IMR-90 (cell line): ENCODE measurements around the gene LDLRAD4. TPM values are rescaled to one million over a fixed set of nuclear protein-coding genes. Genes with fewer than 3 reads are reported as not detected.

Source experiments
- ATAC-seq: fragments of 200-7000 bp; cut with Tn5 transposase; 2 replicates; pipeline ENCODE4 v1.9.1; 2020; ENCODE audit warnings: low read depth, mild to moderate bottlenecking, moderate library complexity
- BruUV-seq: library from RNA; stranded (reverse); fragments of 400-500 nt; replicated peaks from 2 replicates; lab custom pipeline; 2021; lab: Mats Ljungman, UMichigan
- CTCF ChIA-PET: fragments of 300-600 bp; formaldehyde crosslinking; extraction: SDS; loops from one replicate; lab custom pipeline; 2021; ENCODE audit warnings: antibody characterized with exemption; lab: Yijun Ruan, JAX
- POLR2A ChIA-PET: fragments of 300-600 bp; sonication (Branson Sonifier 250); formaldehyde crosslinking; loops from one replicate; lab custom pipeline; 2022; ENCODE audit warnings: antibody characterized with exemption; ENCODE audit not compliant: unreplicated experiment; lab: Charles Lee
- DNase-seq: peaks from one replicate; pipeline ENCODE4 v3.0.0; 2013
- H2AFZ ChIP-seq: replicated peaks from 2 replicates; pipeline ENCODE3; 2013; ENCODE audit warnings: low read length, mild to moderate bottlenecking; ENCODE audit not compliant: poor library complexity
- H2AK5ac ChIP-seq: 2 replicates; pipeline ENCODE4 v1.6.1; 2013; ENCODE audit warnings: low read depth, low read length, inconsistent platforms
- H2AK9ac ChIP-seq: replicated peaks from 2 replicates; pipeline ENCODE3; 2013; ENCODE audit warnings: mild to moderate bottlenecking, low read depth, low read length, moderate library complexity; ENCODE audit not compliant: poor library complexity
- H2BK120ac ChIP-seq: 2 replicates; pipeline ENCODE4 v1.6.1; 2013; ENCODE audit warnings: low read depth, low read length, inconsistent platforms
- H2BK15ac ChIP-seq: 3 replicates; pipeline ENCODE4 v1.6.1; 2013; ENCODE audit warnings: low read depth, low read length, inconsistent platforms
- H2BK20ac ChIP-seq: 2 replicates; pipeline ENCODE4 v1.6.1; 2013; ENCODE audit warnings: low read depth, mild to moderate bottlenecking, inconsistent platforms, low read length, moderate library complexity
- H2BK5ac ChIP-seq: 2 replicates; pipeline ENCODE4 v1.6.1; 2013; ENCODE audit warnings: mild to moderate bottlenecking, low read depth, low read length, inconsistent platforms; ENCODE audit not compliant: poor library complexity, severe bottlenecking
- H3K14ac ChIP-seq: replicated peaks from 2 replicates; pipeline ENCODE4 v1.6.1; 2013; ENCODE audit warnings: low read depth, low read length, inconsistent platforms
- H3K18ac ChIP-seq: 2 replicates; pipeline ENCODE4 v1.6.1; 2013; ENCODE audit warnings: low read depth, low read length, control low read depth
- H3K23ac ChIP-seq: 2 replicates; pipeline ENCODE4 v1.6.1; 2013; ENCODE audit warnings: low read depth, low read length, inconsistent platforms
- H3K27ac ChIP-seq: 2 replicates; pipeline ENCODE4 v1.5.1; 2013; ENCODE audit warnings: mild to moderate bottlenecking, control low read depth, low read length; ENCODE audit not compliant: insufficient read depth
- H3K27me3 ChIP-seq: 2 replicates; pipeline ENCODE4 v1.6.1; 2013; ENCODE audit warnings: low read length; ENCODE audit not compliant: control insufficient read depth, insufficient read depth
- H3K36me3 ChIP-seq: 2 replicates; pipeline ENCODE4 v1.6.1; 2013; ENCODE audit warnings: low read length, mixed read lengths; ENCODE audit not compliant: control insufficient read depth, insufficient read depth
- H3K4ac ChIP-seq: 2 replicates; pipeline ENCODE4 v1.6.1; 2013; ENCODE audit warnings: low read depth, low read length, inconsistent platforms
- H3K4me1 ChIP-seq: 2 replicates; pipeline ENCODE4 v1.6.1; 2013; ENCODE audit warnings: low read length, mixed read lengths; ENCODE audit not compliant: control insufficient read depth, insufficient read depth
- H3K4me2 ChIP-seq: 2 replicates; pipeline ENCODE4 v1.6.1; 2013; ENCODE audit warnings: low read depth, mild to moderate bottlenecking, control low read depth, low read length, moderate library complexity
- H3K4me3 ChIP-seq: 2 replicates; pipeline ENCODE4 v1.5.1; 2013; ENCODE audit warnings: low read depth, mild to moderate bottlenecking, control low read depth, low read length, moderate library complexity; ENCODE audit not compliant: insufficient read depth
- H3K56ac ChIP-seq: 2 replicates; pipeline ENCODE4 v1.6.1; 2013; ENCODE audit warnings: low read length, inconsistent platforms; ENCODE audit not compliant: insufficient read depth; ENCODE audit errors: extremely low read depth
- H3K79me1 ChIP-seq, 2 experiments: 2 replicates each; pipeline ENCODE4 v1.6.1; 2013; ENCODE audit warnings: low read length in 2 of 2, inconsistent platforms in 1 of 2, low read depth in 1 of 2
- H3K9ac ChIP-seq: 2 replicates; pipeline ENCODE4 v1.6.1; 2013; ENCODE audit warnings: low read depth, low read length, control low read depth
- H3K9me1 ChIP-seq: 2 replicates; pipeline ENCODE4 v1.6.1; 2013; ENCODE audit warnings: low read length, inconsistent platforms; ENCODE audit not compliant: insufficient read depth
- H3K9me3 ChIP-seq: 2 replicates; pipeline ENCODE4 v1.6.1; 2013; ENCODE audit warnings: low read length; ENCODE audit not compliant: control insufficient read depth, insufficient read depth
- H4K20me1 ChIP-seq: 2 replicates; pipeline ENCODE4 v1.6.1; 2013; ENCODE audit warnings: low read length, inconsistent platforms; ENCODE audit not compliant: insufficient read depth
- H4K5ac ChIP-seq: 2 replicates; pipeline ENCODE4 v1.6.1; 2013; ENCODE audit warnings: mild to moderate bottlenecking, low read depth, low read length, control low read depth
- H4K8ac ChIP-seq, 2 experiments: 2 replicates each; pipeline ENCODE4 v1.6.1; 2013; ENCODE audit warnings: low read depth in 2 of 2, low read length in 2 of 2, control low read depth in 1 of 2, inconsistent platforms in 1 of 2
- H4K91ac ChIP-seq: 2 replicates; pipeline ENCODE4 v1.6.1; 2013; ENCODE audit warnings: low read depth, low read length, inconsistent platforms; ENCODE audit not compliant: insufficient read depth
- BHLHE40 ChIP-seq: fragments of 150-350 bp; IDR thresholded peaks from 2 replicates; pipeline ENCODE4 v1.6.1; 2016; ENCODE audit warnings: mild to moderate bottlenecking, low read depth, low read length
- CEBPB ChIP-seq: IDR thresholded peaks from 2 replicates; pipeline ENCODE4 v1.6.1; 2012; ENCODE audit warnings: low read depth, low read length, improper control_type of control experiment
- WGBS, 2 experiments: methylation state at CpG; one replicate each; pipeline versions ENCODE4 v1.1.5 to v1.1.7; 2013; ENCODE audit warnings: missing lambda C conversion rate in 2 of 2; ENCODE audit not compliant: insufficient read length in 1 of 2; ENCODE audit errors: extremely low coverage in 2 of 2; 5-methylcytosine and 5-hydroxymethylcytosine counted together
- dilution Hi-C: fragments of 300-500 bp; cut with HindIII; formaldehyde crosslinking; loops from one replicate; pipeline ENCODE4 v1.14.3; 2018; ENCODE audit warnings: low sequenced_read_pairs; ENCODE audit not compliant: unreplicated experiment
- in situ Hi-C: fragments of 300-500 bp; cut with MboI; formaldehyde crosslinking; loops from 3 replicates; pipeline ENCODE4 v1.14.3; 2019; ENCODE audit warnings: low sequenced_read_pairs, inconsistent platforms, mixed read lengths
- intact Hi-C: fragments of 100-400 bp; cut with micrococcal nuclease; formaldehyde crosslinking; loops from 2 replicates; pipeline ENCODE4 v1.10.0; 2022
- polyA plus RNA-seq, 3 experiments: library from polyadenylated mRNA; depleted of rRNA; stranded (reverse); fragments of >200 nt; gene quantifications; 2 replicates each; pipeline ENCODE4 v1.2.3, GENCODE V29; 2012; ENCODE audit warnings: low replicate concordance in 1 of 3
- total RNA-seq: library from RNA; depleted of rRNA; stranded (reverse); fragments of >200 nt; gene quantifications from 2 replicates; pipeline ENCODE4 v1.2.3, GENCODE V29; 2012
- TF ChIP-seq, protein P1 (sequence below): conservative IDR thresholded peaks from 2 replicates; pipeline ENCODE4 v1.5.1; 2012; ENCODE audit warnings: mild to moderate bottlenecking, low read depth, low read length, improper control_type of control experiment

LDLRAD4 gene
- total and polyA plus RNA-seq, 2 of the 4 experiments (the other 2 are of a cell fraction): not detected

DNA sequence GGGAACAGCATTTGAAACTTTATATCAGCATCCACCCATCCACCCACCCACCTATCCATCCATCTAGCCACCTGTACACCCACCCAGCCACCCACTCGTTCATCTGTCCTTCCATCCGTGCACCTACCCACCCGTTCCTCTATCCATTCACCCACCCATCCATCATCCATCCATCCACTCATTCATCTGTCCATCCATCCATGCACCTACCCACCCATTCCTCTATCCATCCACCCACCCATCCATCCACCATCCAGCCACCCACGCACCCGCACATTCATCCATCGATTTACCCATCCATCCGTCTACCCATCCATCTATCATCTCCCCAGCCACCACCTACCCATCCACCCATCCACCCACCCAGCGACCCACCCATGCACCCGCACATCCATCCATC is 24.8 kb downstream of the LDLRAD4 start:
- BruUV-seq: no TSS peak
- no peak overlapping the region for H3K23ac ChIP-seq
- no peak overlapping the region for H3K4me3 ChIP-seq
- H3K9me3 ChIP-seq: no peaks in the 10 kb centered on the region
- intact Hi-C loops (no loop called here), dilution Hi-C loops (no loop called here), in situ Hi-C loops (no loop called here)
- no peak overlapping the region for H2AK5ac ChIP-seq
- H2BK120ac ChIP-seq: no peak overlapping the region
- no peak overlapping the region for H2AK9ac ChIP-seq
- no peak overlapping the region for H2BK15ac ChIP-seq
- no peaks in the 10 kb centered on the region for H3K4me1 ChIP-seq
- no peak overlapping the region for H3K27ac ChIP-seq
- ATAC-seq: no peak
- H3K4ac ChIP-seq: no peak overlapping the region
- no peak overlapping the region for H3K14ac ChIP-seq
- H4K5ac ChIP-seq: no peak overlapping the region
- ChIA-PET POLR2A (no interaction called here), CTCF (no interaction called here)
- H2AFZ ChIP-seq: no peak overlapping the region
- H4K91ac ChIP-seq: no peak overlapping the region
- TF ChIP-seq, protein P1, sequence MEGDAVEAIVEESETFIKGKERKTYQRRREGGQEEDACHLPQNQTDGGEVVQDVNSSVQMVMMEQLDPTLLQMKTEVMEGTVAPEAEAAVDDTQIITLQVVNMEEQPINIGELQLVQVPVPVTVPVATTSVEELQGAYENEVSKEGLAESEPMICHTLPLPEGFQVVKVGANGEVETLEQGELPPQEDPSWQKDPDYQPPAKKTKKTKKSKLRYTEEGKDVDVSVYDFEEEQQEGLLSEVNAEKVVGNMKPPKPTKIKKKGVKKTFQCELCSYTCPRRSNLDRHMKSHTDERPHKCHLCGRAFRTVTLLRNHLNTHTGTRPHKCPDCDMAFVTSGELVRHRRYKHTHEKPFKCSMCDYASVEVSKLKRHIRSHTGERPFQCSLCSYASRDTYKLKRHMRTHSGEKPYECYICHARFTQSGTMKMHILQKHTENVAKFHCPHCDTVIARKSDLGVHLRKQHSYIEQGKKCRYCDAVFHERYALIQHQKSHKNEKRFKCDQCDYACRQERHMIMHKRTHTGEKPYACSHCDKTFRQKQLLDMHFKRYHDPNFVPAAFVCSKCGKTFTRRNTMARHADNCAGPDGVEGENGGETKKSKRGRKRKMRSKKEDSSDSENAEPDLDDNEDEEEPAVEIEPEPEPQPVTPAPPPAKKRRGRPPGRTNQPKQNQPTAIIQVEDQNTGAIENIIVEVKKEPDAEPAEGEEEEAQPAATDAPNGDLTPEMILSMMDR: no peak
- TF ChIP-seq BHLHE40 (no peak), CEBPB (no peak)
- no peaks in the 10 kb centered on the region for H3K36me3 ChIP-seq
- no peaks in the 10 kb centered on the region for H3K79me1 ChIP-seq
- no peak overlapping the region for H3K18ac ChIP-seq
- H2BK5ac ChIP-seq: no peak overlapping the region
- no peak overlapping the region for H3K4me2 ChIP-seq
- H2BK20ac ChIP-seq: no peak overlapping the region
- H4K8ac ChIP-seq: no peak overlapping the region
- DNase-seq: no peak
- 79% methylated on average over 8 of the region's 9 CpGs; no CpG with 5 or more reads in 1 of the 2 experiments for WGBS, 2 experiments
- H3K9ac ChIP-seq: no peak overlapping the region
- H3K56ac ChIP-seq: no peak overlapping the region
- no peaks in the 10 kb centered on the region; the same call in 1 of the 2 replicates for H3K9me1 ChIP-seq
- no peaks in the 10 kb centered on the region for H4K20me1 ChIP-seq
- no peaks in the 10 kb centered on the region for H3K27me3 ChIP-seq
